HepG2 (cell line): ENCODE results near the gene GRAMD4. TPM values are rescaled to one million over a fixed set of nuclear protein-coding genes. Genes with fewer than 3 reads are reported as not detected.

Source experiments
- CSRNP2 ChIP-seq: sonication (generic); formaldehyde crosslinking; conservative IDR thresholded peaks from 2 replicates; pipeline ENCODE4 v1.8.0; 2022; ENCODE audit warnings: low read depth, missing genetic modification reagents
- FOXA3 ChIP-seq: IDR thresholded peaks from 2 replicates; pipeline ENCODE4 v1.6.1; 2016; ENCODE audit warnings: missing genetic modification reagents, missing compliant biosample characterization
- HMGXB3 ChIP-seq: sonication (generic); formaldehyde crosslinking; IDR thresholded peaks from 2 replicates; pipeline ENCODE4 v1.4.0; 2020; ENCODE audit warnings: missing genetic modification reagents, borderline replicate concordance
- HOXA3 ChIP-seq: sonication (generic); formaldehyde crosslinking; IDR thresholded peaks from 2 replicates; pipeline ENCODE4 v1.5.0; 2020; ENCODE audit warnings: missing genetic modification reagents
- IRF1 ChIP-seq: sonication (generic); formaldehyde crosslinking; IDR thresholded peaks from 2 replicates; pipeline ENCODE4 v1.4.0; 2020; ENCODE audit warnings: low read depth, mild to moderate bottlenecking, missing genetic modification reagents
- MBD4 ChIP-seq: IDR thresholded peaks from 2 replicates; pipeline ENCODE4 v1.6.1; 2012; ENCODE audit warnings: low read length, inconsistent platforms, borderline replicate concordance
- SAP130 ChIP-seq: IDR thresholded peaks from 2 replicates; pipeline ENCODE4 v1.6.1; 2016; ENCODE audit warnings: low read depth
- SP2 ChIP-seq: sonication (generic); formaldehyde crosslinking; IDR thresholded peaks from 2 replicates; pipeline ENCODE4 v1.5.1; 2020; ENCODE audit warnings: mild to moderate bottlenecking, missing genetic modification reagents
- ZBTB38 ChIP-seq: sonication (generic); formaldehyde crosslinking; IDR thresholded peaks from 2 replicates; pipeline ENCODE4 v1.5.1; 2020; ENCODE audit warnings: mild to moderate bottlenecking, missing genetic modification reagents
- ZBTB4 ChIP-seq: sonication (generic); formaldehyde crosslinking; IDR thresholded peaks from 2 replicates; pipeline ENCODE4 v1.4.0; 2020; ENCODE audit warnings: missing genetic modification reagents, mild to moderate bottlenecking, borderline replicate concordance
- ZNF383 ChIP-seq: sonication (generic); formaldehyde crosslinking; IDR thresholded peaks from 2 replicates; pipeline ENCODE4 v1.4.0; 2020; ENCODE audit warnings: missing genetic modification reagents, mild to moderate bottlenecking, borderline replicate concordance
- ZNF710 ChIP-seq: sonication (generic); formaldehyde crosslinking; IDR thresholded peaks from 2 replicates; pipeline ENCODE4 v1.5.0; 2020; ENCODE audit warnings: mild to moderate bottlenecking, missing genetic modification reagents, borderline replicate concordance
- ZNF747 ChIP-seq: sonication (generic); formaldehyde crosslinking; IDR thresholded peaks from 2 replicates; pipeline ENCODE4 v1.8.1; 2023; ENCODE audit warnings: missing genetic modification reagents, mild to moderate bottlenecking, borderline replicate concordance
- polyA plus RNA-seq, 8 experiments: library from polyadenylated mRNA; depleted of rRNA in 3 of 8; stranded (reverse) in 7 of 8; unstranded in 1 of 8; fragments of >200 nt; fragmentation: Illumina TruSeq in 4 of 8; extraction: Trizol in 4 of 8; gene quantifications; 2 replicates each; pipeline versions ENCODE4 v1.2.1 to v1.2.3, GENCODE V29; 2011 to 2016; ENCODE audit warnings: low read depth in 4 of 8, missing spikeins in 1 of 8, mixed read lengths in 1 of 8; ENCODE audit not compliant: insufficient read depth in 1 of 8
- total RNA-seq, 5 experiments: library from RNA; depleted of rRNA; stranded (reverse); fragments of >200 nt; fragmentation: Illumina TruSeq; extraction: Trizol; gene quantifications; 2 replicates each; pipeline ENCODE4 v1.2.3, GENCODE V29; 2016; ENCODE audit warnings: low read depth in 1 of 5

GRAMD4 gene
- total and polyA plus RNA-seq, 2 of the 13 experiments (the other 11 are each of a cell fraction or from before 2014, with no cell fraction given): 15.2 to 15.7 TPM

GRCh38 chr22:46649141-46650077 is 29.2 kb downstream of the GRAMD4 start (continued):
- TF ChIP-seq ZBTB4: no peak
- no peak for TF ChIP-seq HOXA3 (CRISPR knock-in tag)
- TF ChIP-seq FOXA3: peak; percentile 65
- TF ChIP-seq ZNF747: no peak
- no peak for TF ChIP-seq SP2 (CRISPR knock-in tag)
- TF ChIP-seq ZBTB38: no peak
- no peak for TF ChIP-seq ZNF383 (CRISPR knock-in tag)
- TF ChIP-seq CSRNP2: no peak
- TF ChIP-seq SAP130 (CRISPR knock-in tag): 0 out of 2 replicates have a peak, but pooled peaks have one; percentile 14
- TF ChIP-seq IRF1 (CRISPR knock-in tag): no peak
- TF ChIP-seq ZNF710 (CRISPR knock-in tag): no peak
- TF ChIP-seq MBD4: no peak
- TF ChIP-seq HMGXB3 (CRISPR knock-in tag): no peak
